NOMO-1 treated with dmso at 0.1 percent for 144 hours (cell line): Measurements from ENCODE around the gene SGCA.

Experiments used
- DNase-seq: peaks from one replicate; lab custom pipeline; 2025; ENCODE audit not compliant: unreplicated experiment; lab: John Stamatoyannopoulos, UW

SGCA gene

GRCh38 chr17:50149091-50149416 lies 16.8 kb upstream of the SGCA start:
- no peak for DNase-seq

- DNase-seq, result no peak
Measured at GRCh38 chr17:50149417-50150353, 16.1 kb upstream of the SGCA start.

GRCh38 chr17:50150354-50151040 lies 15.3 kb upstream of the SGCA start, which contains the start of gene PPP1R9B:
Gene PPP1R9B, minus strand, starts transcription at chr17:50150677. Its CDS starts 164 bp downstream, at chr17:50150513.
- DNase-seq, result no peak

- peak; percentile 93 for DNase-seq
Measured at GRCh38 chr17:50151041-50151936, 14.5 kb upstream of the SGCA start.

- DNase-seq, result peak; percentile 74
Measured at GRCh38 chr17:50151937-50152547, 13.8 kb upstream of the SGCA start.

- DNase-seq, result no peak
Measured at GRCh38 chr17:50152736-50153135, 13.1 kb upstream of the SGCA start.

- no peak for DNase-seq
Measured at GRCh38 chr17:50153650-50154575, 11.9 kb upstream of the SGCA start.

GRCh38 chr17:50154604-50155003 lies 11.2 kb upstream of the SGCA start:
- no peak for DNase-seq

- no peak for DNase-seq
Measured at GRCh38 chr17:50155115-50155819, 10.5 kb upstream of the SGCA start.

- DNase-seq, result no peak
Measured at GRCh38 chr17:50157891-50158290, 7.9 kb upstream of the SGCA start.

GRCh38 chr17:50161023-50161910 lies 4.5 kb upstream of the SGCA start:
- peak; percentile 86 for DNase-seq

GRCh38 chr17:50161911-50162288 lies 3.9 kb upstream of the SGCA start:
- DNase-seq, result no peak

- DNase-seq, result no peak
Measured at GRCh38 chr17:50162466-50163254, 3.1 kb upstream of the SGCA start.

GRCh38 chr17:50163843-50164696 lies 1.7 kb upstream of the SGCA start:
- DNase-seq, result no peak

GRCh38 chr17:50164697-50164988 lies 1.2 kb upstream of the SGCA start:
- DNase-seq, result no peak

- DNase-seq, result no peak
Measured at GRCh38 chr17:50165066-50165465, 739 bp upstream of the SGCA start.

GRCh38 chr17:50165466-50165865 lies 339 bp upstream of the SGCA start:
- no peak for DNase-seq
